Upper lobe of left lung (tissue), 6 donors: ENCODE measurements around the gene LIPC. TPM values are rescaled to one million over a fixed set of nuclear protein-coding genes. Genes with fewer than 3 reads are reported as not detected.

Source experiments
- ATAC-seq, 2 donors: fragments of 200-7000 bp; cut with Tn5 transposase; one replicate each; pipeline ENCODE4 v1.9.1; 2022; ENCODE audit warnings: mild to moderate bottlenecking in 2 of 2, moderate library complexity in 2 of 2; ENCODE audit not compliant: low FRiP score in 2 of 2
- DNase-seq, 2 donors: peaks; one replicate each; pipeline ENCODE4 v3.0.0-alpha.2; 2019 to 2020
- H3K27ac ChIP-seq, 4 donors: fragments of 200-600 bp; sonication (generic); one replicate each; pipeline ENCODE4 v1.5.1; 2016 to 2019
- H3K27me3 ChIP-seq, 4 donors: fragments of 200-600 bp; sonication (generic); one replicate each; pipeline ENCODE4 v1.5.1; 2017 to 2019
- H3K36me3 ChIP-seq, 4 donors: fragments of 200-600 bp; sonication (generic); one replicate each; pipeline ENCODE4 v1.5.1; 2016 to 2019
- H3K4me1 ChIP-seq, 4 donors: fragments of 200-600 bp; sonication (generic); one replicate each; pipeline ENCODE4 v1.5.1; 2018 to 2019
- H3K4me3 ChIP-seq, 4 donors: fragments of 200-600 bp; sonication (generic); one replicate each; pipeline ENCODE4 v1.5.1; 2017 to 2019; ENCODE audit warnings: mild to moderate bottlenecking in 2 of 4, moderate library complexity in 1 of 4
- H3K9me3 ChIP-seq, 4 donors: fragments of 200-600 bp; sonication (generic); one replicate each; pipeline ENCODE4 v1.5.1; 2018 to 2019
- CTCF ChIP-seq, 6 experiments: fragments of 450-650 bp in 4 of 6; fragments of 200-600 bp in 2 of 6; sonication (generic) in 2 of 6; IDR thresholded peaks; one replicate each; pipeline ENCODE4 v1.5.1; 2016 to 2019; ENCODE audit warnings: antibody characterized with exemption in 6 of 6
- EP300 ChIP-seq, 4 donors: sonication (generic); formaldehyde crosslinking; IDR thresholded peaks; one replicate each; pipeline ENCODE4 v1.5.1; 2017; ENCODE audit warnings: antibody characterized with exemption in 4 of 4, control low read depth in 2 of 4
- POLR2A ChIP-seq, 4 donors: fragments of 450-650 bp; IDR thresholded peaks; one replicate each; pipeline ENCODE4 v1.5.1; 2016 to 2017; ENCODE audit warnings: antibody characterized with exemption in 4 of 4, mild to moderate bottlenecking in 2 of 4
- POLR2AphosphoS5 ChIP-seq, 2 donors: sonication (generic); formaldehyde crosslinking; IDR thresholded peaks; one replicate each; pipeline ENCODE4 v1.5.1; 2017; ENCODE audit warnings: antibody characterized with exemption in 2 of 2
- WGBS, 2 donors: methylation state at CpG; one replicate each; pipeline ENCODE4 v1.1.5; 2017 to 2018; 5-methylcytosine and 5-hydroxymethylcytosine counted together
- total RNA-seq, 6 donors: library from RNA; depleted of rRNA in 4 of 6; stranded (reverse); fragments of >200 nt in 4 of 6; gene quantifications; one replicate each; pipeline versions ENCODE4 v1.1.0 to v1.2.1, GENCODE V29; 2016 to 2021
- donor health status: DM: no; HTN: no; CAD: no; lungs with moderate emphysema.
- donor health status: DM: no; HTN: yes; CAD: no; lungs with severe emphysema.

Gene LIPC
- total RNA-seq, 6 donors from 2014 or later, result 0.40 to 0.89 (median 0.75) TPM; not detected in 2

DNA sequence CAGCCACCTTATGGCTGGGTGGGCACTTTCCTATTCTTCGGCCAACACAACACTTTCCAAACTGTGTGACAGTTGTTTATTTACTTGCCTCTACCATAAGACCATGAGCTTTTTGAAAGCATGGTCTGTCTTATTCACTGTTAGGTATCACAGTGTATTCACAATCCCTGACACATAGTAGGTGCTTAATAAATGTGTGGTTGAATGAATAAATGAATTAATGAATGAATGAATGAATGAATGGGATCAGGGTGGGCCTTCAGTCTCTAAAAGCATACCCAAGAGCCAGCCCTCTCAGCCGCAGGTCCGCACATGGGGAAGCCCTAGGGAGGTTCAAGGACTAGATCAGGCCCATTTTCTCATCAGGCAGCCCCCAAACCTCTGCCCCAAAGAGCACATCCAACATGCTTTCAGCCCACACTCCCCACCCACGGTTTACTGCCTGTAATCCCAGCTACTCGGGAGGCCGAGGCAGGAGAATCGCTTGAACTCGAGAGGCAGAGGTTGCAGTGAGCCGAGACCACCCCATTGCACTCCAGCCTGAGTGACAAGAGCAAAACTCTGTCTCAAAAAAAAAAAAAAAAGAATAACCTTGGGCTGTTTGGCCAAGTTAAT lies 95.9 kb downstream of the LIPC start:
- TF ChIP-seq CTCF (IDR thresholded peaks at IDR 0.05) (no peak), POLR2AphosphoS5 (IDR thresholded peaks at IDR 0.05) (no peak), EP300 (IDR thresholded peaks at IDR 0.05) (no peak), POLR2A (IDR thresholded peaks at IDR 0.05) (no peak)
- WGBS, 2 donors, result 75 to 76% methylated on average over 9 of the region's 9 CpGs
- DNase-seq, result no peak
- no peak for ATAC-seq
- Histone ChIP-seq H3K27me3 (no peaks in the 10 kb centered on the region), H3K9me3 (no peaks in the 10 kb centered on the region), H3K27ac (peak overlapping the region in 3 of 4 donors; percentile 30 to 69 (median 32)), H3K4me3 (no peak overlapping the region), H3K36me3 (no peaks in the 10 kb centered on the region), H3K4me1 (peaks cover 0 to 8% (median 4%) of the 10 kb centered on the region in 4 donors)

DNA sequence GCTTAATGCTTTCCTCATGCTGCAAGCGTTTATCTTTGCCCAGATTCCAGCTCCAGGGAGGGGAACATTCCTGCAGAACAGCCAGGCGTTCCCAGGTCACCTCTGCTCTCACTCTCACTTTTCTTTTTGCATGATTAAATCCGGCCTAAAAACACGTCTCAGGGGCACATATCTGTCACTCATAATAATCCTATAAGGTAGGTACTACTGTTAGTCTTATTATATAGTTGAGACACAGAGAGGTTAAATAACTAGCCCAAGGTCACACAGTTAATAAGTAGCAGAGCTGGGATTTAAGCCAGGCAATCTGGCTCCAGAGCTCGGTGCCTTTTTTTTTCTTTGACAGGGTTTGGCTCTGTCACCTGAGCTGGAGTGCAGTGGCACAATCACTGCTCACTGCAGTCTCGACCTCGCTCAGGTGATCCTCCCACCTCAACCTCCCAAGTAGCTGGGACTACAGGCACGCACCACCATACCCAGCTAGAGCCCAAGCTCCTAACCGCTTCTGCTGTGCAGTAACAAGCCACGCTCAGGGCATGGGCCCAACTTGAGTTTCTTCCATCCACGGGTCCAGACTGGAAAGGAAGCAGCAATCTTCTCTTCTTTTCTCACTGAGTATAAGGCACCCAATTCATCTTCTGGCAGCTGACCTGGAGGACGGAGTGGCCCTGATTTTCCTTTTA lies 96.5 kb downstream of the LIPC start:
- ATAC-seq, result peak in 1 of 2 donors; percentile 24
- H3K36me3 ChIP-seq, result no peaks in the 10 kb centered on the region
- 78 to 79% methylated on average over 12 of the region's 12 CpGs for WGBS, 2 donors
- H3K27me3 ChIP-seq, result no peaks in the 10 kb centered on the region
- no peak for TF ChIP-seq POLR2AphosphoS5 (IDR thresholded peaks at IDR 0.05)
- no peak for TF ChIP-seq POLR2A (IDR thresholded peaks at IDR 0.05)
- no peak for TF ChIP-seq CTCF (IDR thresholded peaks at IDR 0.05)
- TF ChIP-seq EP300 (IDR thresholded peaks at IDR 0.05), result no peak
- H3K9me3 ChIP-seq, result no peaks in the 10 kb centered on the region
- peaks cover 0 to 8% (median 4%) of the 10 kb centered on the region in 4 donors for H3K4me1 ChIP-seq
- H3K27ac ChIP-seq, result peak overlapping the region in 1 of 4 donors; percentile 30
- DNase-seq, result peak in 1 of 2 donors; percentile 19
- H3K4me3 ChIP-seq, result no peak overlapping the region

GRCh38 chr15:58529041-58529440 lies 97.2 kb downstream of the LIPC start:
- Histone ChIP-seq H3K4me3 (no peak overlapping the region), H3K27me3 (no peaks in the 10 kb centered on the region), H3K9me3 (no peaks in the 10 kb centered on the region), H3K4me1 (peaks cover 0 to 8% (median 4%) of the 10 kb centered on the region in 4 donors), H3K36me3 (no peaks in the 10 kb centered on the region), H3K27ac (peak overlapping the region in 1 of 4 donors; percentile 18)
- no peak for TF ChIP-seq CTCF (IDR thresholded peaks at IDR 0.05)
- DNase-seq (no peak), ATAC-seq (no peak)
- 75 to 86% methylated on average over 2 of the region's 2 CpGs for WGBS, 2 donors

GRCh38 chr15:58530056-58530590 lies 98.3 kb downstream of the LIPC start:
- Histone ChIP-seq H3K4me1 (peaks cover 0 to 8% (median 4%) of the 10 kb centered on the region in 4 donors), H3K9me3 (no peaks in the 10 kb centered on the region), H3K27ac (no peak overlapping the region), H3K4me3 (no peak overlapping the region), H3K36me3 (no peaks in the 10 kb centered on the region), H3K27me3 (no peaks in the 10 kb centered on the region)
- no peak for TF ChIP-seq CTCF (IDR thresholded peaks at IDR 0.05)
- TF ChIP-seq EP300 (IDR thresholded peaks at IDR 0.05), result no peak
- no peak for TF ChIP-seq POLR2A (IDR thresholded peaks at IDR 0.05)
- TF ChIP-seq POLR2AphosphoS5 (IDR thresholded peaks at IDR 0.05), result no peak
- DNase-seq (no peak), ATAC-seq (no peak)
- 93 to 94% methylated on average over 6 of the region's 7 CpGs for whole genome bisulfite sequencing, 2 donors
